Naive thymus-derived CD8-positive, alpha-beta T cell (primary cell): ENCODE data around the gene SH3PXD2B. TPM values are rescaled to one million over a fixed set of nuclear protein-coding genes. Genes with fewer than 3 reads are reported as not detected.

Source experiments
- ATAC-seq, 2 donors: fragments of 150-1000 bp; cut with Tn5 transposase in 1 of 2; sonication (Bioruptor Pico), chemical (Tn5 transposase) in 1 of 2; 1 replicate in 1 of 2; 2 replicates in 1 of 2; pipeline ENCODE4 v1.10.0; 2021; ENCODE audit warnings: mild to moderate bottlenecking in 2 of 2, moderate library complexity in 2 of 2
- POLR2A ChIA-PET: fragments of 350-600 bp; sonication (Branson Sonifier 250); formaldehyde crosslinking; loops from one replicate; lab custom pipeline; 2021; ENCODE audit warnings: antibody characterized with exemption; lab: Charles Lee
- DNase-seq, 10 donors: peaks; one replicate each; pipeline versions ENCODE4 v3.0.0 to v3.0.0-alpha.2; 2020 to 2022
- H3K27ac Mint-ChIP-seq, 10 donors: one replicate each; pipeline ENCODE4 v1.8.0; 2020 to 2022; ENCODE audit warnings: mild to moderate bottlenecking in 10 of 10, mixed read lengths in 10 of 10, moderate library complexity in 4 of 10, inconsistent platforms in 1 of 10
- H3K27me3 Mint-ChIP-seq, 5 donors: one replicate each; pipeline ENCODE4 v1.8.0; 2021 to 2022; ENCODE audit warnings: mixed read lengths in 5 of 5
- H3K36me3 Mint-ChIP-seq, 3 donors: one replicate each; pipeline ENCODE4 v1.8.0; 2020 to 2022; ENCODE audit warnings: mixed read lengths in 3 of 3, mild to moderate bottlenecking in 2 of 3, inconsistent platforms in 1 of 3
- H3K4me1 Mint-ChIP-seq, 4 donors: one replicate each; pipeline ENCODE4 v1.8.0; 2021 to 2022; ENCODE audit warnings: mixed read lengths in 4 of 4
- H3K4me3 Mint-ChIP-seq, 10 donors: one replicate each; pipeline ENCODE4 v1.8.0; 2020 to 2022; ENCODE audit warnings: mild to moderate bottlenecking in 10 of 10, mixed read lengths in 10 of 10, moderate library complexity in 6 of 10, inconsistent platforms in 1 of 10
- H3K9me3 Mint-ChIP-seq, 9 donors: one replicate each; pipeline ENCODE4 v1.8.0; 2020 to 2022; ENCODE audit warnings: mixed read lengths in 9 of 9, mild to moderate bottlenecking in 3 of 9, inconsistent platforms in 1 of 9, moderate library complexity in 1 of 9
- polyA plus RNA-seq, 3 donors: library from polyadenylated mRNA; unstranded; fragments of 300-500 nt; fragmentation: Illumina TruSeq; gene quantifications; one replicate each; pipeline ENCODE4 v1.2.3, GENCODE V29; 2021
- total RNA-seq, 8 experiments: library from RNA in 2 of 8; stranded (reverse) in 2 of 8; gene quantifications; one replicate each; pipeline ENCODE4 v1.2.3 and lab custom pipeline; 2021 to 2026

SH3PXD2B gene
- total and polyA plus RNA-seq, 5 experiments from 2014 or later: 0.09 to 0.55 (median 0.28) TPM; not detected in 1

GRCh38 chr5:172458976-172459782 lies 4.9 kb upstream of the SH3PXD2B start:
- peaks cover 14 to 33% (median 21%) of the 10 kb centered on the region in 4 donors for H3K4me1 Mint-ChIP-seq
- no peak for ATAC-seq
- peak overlapping the region in 1 of 10 donors; percentile 18 for H3K4me3 Mint-ChIP-seq
- peaks cover 0 to 20% (median 7%) of the 10 kb centered on the region in 9 donors for H3K9me3 Mint-ChIP-seq
- no peak overlapping the region for H3K27ac Mint-ChIP-seq
- peaks cover 0 to 5% (median 2%) of the 10 kb centered on the region in 5 donors for H3K27me3 Mint-ChIP-seq
- H3K36me3 Mint-ChIP-seq: peaks cover 0 to 9% (median 0%) of the 10 kb centered on the region in 3 donors
- POLR2A ChIA-PET: no interaction called here
- DNase-seq: no peak

DNA sequence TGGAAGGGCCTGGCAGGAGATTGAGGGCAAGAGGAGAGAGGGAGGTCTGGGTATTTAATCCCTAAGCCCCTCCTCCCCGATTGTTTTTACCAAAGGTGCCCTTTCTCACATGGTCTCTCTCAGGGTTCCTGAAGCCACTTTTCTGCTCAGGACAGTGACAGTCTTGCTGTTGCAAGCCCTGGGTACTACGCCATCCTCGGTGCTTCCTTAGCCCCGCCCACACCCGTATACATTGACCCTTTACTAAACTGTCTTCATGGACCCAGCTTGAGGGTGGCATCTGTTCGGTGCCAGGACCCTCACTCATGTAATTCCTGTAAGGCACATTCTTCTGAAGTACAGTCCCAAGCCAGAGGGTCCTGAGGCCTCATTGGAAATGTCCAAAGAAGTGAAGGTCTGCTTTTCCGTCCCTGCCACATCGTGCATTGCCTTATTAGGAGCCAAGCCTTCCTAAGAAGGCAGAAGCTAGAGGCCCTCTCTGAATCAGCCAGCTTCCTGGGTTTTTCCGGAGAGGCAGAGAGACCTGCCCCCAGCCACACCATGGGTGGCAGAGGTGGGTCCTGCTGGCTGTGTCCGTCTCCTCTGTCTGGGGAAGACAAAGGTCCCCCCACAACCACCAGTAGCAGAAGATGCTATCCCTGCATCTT lies 1.9 kb upstream of the SH3PXD2B start:
- Mint-ChIP-seq H3K9me3 (no peaks in the 10 kb centered on the region), H3K36me3 (no peaks in the 10 kb centered on the region), H3K4me1 (peaks cover 17 to 38% (median 22%) of the 10 kb centered on the region in 4 donors), H3K27me3 (peaks cover 5 to 26% (median 11%) of the 10 kb centered on the region in 5 donors), H3K4me3 (peak overlapping the region in 9 of 10 donors; percentile 7 to 94 (median 65)), H3K27ac (peak overlapping the region in 2 of 10 donors; percentile 31 to 53)
- ATAC-seq (no peak), DNase-seq (no peak)
- POLR2A ChIA-PET: no interaction called here

DNA sequence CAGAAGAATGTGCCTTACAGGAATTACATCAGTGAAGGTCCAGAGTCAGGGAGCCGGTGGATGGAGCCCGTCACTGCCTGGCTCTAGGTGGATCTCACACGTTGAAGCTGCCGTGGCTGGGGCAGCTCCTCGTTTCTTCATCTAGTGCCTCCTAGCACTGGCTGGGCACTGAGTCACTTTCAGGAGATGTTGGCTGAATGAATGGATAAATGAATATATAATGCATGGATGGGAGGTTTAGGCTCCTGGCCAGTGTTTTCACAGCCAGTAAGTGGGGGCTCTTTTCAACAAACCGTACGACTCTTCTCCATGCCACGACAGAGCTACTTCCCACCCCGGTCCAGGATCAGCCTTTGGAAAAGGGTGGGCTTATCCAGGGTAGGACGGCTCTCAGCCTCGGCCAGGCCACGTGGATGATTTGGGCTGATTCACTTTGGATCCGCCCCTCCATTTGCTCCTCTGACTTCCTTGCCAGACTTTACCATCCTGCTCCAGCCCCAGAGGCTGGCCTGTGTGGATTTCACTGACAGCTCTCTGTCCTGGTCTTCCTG lies 1.3 kb upstream of the SH3PXD2B start:
- no peak for ATAC-seq
- no peak for DNase-seq
- Mint-ChIP-seq H3K27me3 (peaks cover 5 to 31% (median 15%) of the 10 kb centered on the region in 5 donors), H3K36me3 (no peaks in the 10 kb centered on the region), H3K4me1 (peaks cover 16 to 35% (median 17%) of the 10 kb centered on the region in 4 donors), H3K27ac (peak overlapping the region in 1 of 10 donors; percentile 59), H3K9me3 (no peaks in the 10 kb centered on the region), H3K4me3 (peak overlapping the region; percentile 80 to 94 (median 86))
- POLR2A ChIA-PET: no interaction called here

GRCh38 chr5:172455087-172455381 lies 709 bp upstream of the SH3PXD2B start:
- DNase-seq (no peak), ATAC-seq (no peak)
- peaks cover 5 to 31% (median 15%) of the 10 kb centered on the region in 5 donors for H3K27me3 Mint-ChIP-seq
- POLR2A ChIA-PET: no interaction called here
- H3K4me1 Mint-ChIP-seq: peaks cover 12 to 32% (median 15%) of the 10 kb centered on the region in 4 donors
- H3K9me3 Mint-ChIP-seq: no peaks in the 10 kb centered on the region
- H3K4me3 Mint-ChIP-seq: peak overlapping the region; percentile 80 to 94 (median 86)
- peak overlapping the region in 9 of 10 donors; percentile 5 to 80 (median 49) for H3K27ac Mint-ChIP-seq
- H3K36me3 Mint-ChIP-seq: no peaks in the 10 kb centered on the region

DNA sequence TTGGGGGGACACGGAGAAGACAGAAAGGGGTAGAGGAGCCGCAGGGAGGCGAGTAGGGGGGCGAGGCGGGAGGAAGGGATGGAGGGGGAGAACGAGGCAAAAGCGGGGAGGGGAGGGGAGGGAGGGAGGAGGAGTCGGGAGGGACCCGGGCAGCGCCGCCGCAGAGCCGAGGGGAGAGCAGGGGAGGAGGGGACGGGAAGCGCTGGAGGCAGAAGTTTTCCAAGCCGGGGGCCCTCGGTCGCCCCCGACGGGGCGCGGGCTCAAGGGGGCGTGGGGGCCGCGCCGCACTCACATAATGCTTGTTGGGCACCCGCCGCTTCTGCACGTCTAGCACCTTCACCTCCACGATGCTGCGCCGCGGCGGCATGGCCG lies 353 bp downstream of the SH3PXD2B start:
- POLR2A ChIA-PET: no interaction called here
- H3K36me3 Mint-ChIP-seq: no peaks in the 10 kb centered on the region
- H3K27me3 Mint-ChIP-seq: peaks cover 5 to 31% (median 15%) of the 10 kb centered on the region in 5 donors
- H3K4me1 Mint-ChIP-seq: peaks cover 12 to 25% (median 15%) of the 10 kb centered on the region in 4 donors
- ATAC-seq: no peak
- peak overlapping the region in 1 of 10 donors; percentile 31 for H3K27ac Mint-ChIP-seq
- H3K4me3 Mint-ChIP-seq: peak overlapping the region; percentile 49 to 85 (median 72)
- DNase-seq: no peak
- H3K9me3 Mint-ChIP-seq: no peaks in the 10 kb centered on the region

DNA sequence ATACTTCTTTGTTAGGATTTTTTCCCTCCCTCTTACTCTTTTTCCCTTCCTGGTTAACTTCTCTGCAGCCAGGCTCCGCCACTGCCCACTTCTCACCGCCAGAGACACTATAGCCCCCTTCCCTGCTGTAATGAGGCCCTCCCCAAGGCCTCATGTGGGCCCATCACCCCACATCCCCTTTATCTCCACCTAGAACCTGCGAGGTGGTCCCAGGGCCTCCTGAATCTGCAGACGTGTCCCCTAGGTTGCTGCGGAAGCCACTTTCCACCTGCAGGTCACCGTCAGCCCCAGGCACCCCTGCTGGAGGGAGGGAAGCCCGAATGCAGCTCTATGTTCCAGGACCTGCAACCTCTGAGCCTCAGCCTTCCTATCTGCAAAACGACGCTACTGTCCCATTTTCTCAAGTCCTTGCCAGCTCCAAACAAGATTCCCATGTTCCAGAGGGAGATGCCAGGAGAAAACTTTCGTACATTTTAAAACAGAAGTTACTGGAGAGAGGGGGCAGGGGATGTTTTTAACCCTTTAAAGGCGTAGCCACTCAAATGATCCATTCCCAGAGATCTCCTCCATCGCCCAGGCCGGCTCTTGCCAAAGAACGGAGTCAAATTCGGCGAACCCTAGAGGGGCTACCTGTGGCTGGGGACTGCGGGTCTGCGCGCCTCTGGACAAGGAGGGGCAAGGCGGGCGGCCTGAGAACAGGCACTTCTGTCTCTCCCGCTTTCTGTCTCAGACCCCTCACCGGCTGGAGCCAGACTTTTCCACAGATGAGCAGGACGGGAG lies 929 bp downstream of the SH3PXD2B start:
- POLR2A ChIA-PET: no interaction called here
- H3K27ac Mint-ChIP-seq: peak overlapping the region in 4 of 10 donors; percentile 29 to 61 (median 40)
- peaks cover 5 to 33% (median 15%) of the 10 kb centered on the region in 5 donors for H3K27me3 Mint-ChIP-seq

DNA sequence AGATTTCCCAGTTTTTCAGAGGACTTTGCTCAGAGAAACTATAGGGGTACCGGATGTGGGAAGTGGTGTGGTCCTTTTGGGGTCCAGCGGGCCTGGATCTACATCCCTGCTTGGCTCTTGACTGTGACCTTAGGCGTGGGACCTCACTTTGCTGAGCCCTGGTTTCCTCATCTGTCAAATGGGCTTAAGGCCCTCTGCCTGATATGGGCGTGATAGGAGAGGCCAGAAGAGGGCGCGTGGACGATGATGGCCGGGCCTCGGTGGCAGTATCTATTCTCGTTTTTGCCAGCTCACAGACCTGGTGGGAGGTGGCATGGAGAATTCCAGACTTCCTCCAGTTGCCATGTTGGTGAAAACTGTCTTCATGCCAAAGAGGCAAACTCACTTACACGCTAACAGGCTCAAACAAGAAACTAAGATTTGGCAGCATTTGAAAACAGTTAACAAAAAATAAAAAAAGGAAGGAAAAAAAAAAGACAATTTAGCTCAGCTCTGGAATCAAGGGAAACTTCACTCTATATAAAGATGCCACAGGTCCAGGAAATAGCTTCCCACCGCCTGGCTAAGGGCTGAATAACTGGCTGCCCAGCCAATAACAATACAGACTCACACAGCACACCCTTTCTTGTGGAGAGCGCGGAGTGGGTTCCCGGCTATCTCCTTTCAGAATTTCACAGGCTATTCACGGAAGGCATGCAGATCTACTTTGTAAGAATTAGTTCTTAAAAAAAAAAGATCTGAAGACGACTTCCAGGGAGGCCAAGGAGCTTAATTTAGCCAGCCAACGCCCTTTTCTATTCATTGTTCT lies 1.7 kb downstream of the SH3PXD2B start:
- no peaks in the 10 kb centered on the region for H3K36me3 Mint-ChIP-seq
- peak overlapping the region; percentile 49 to 85 (median 72) for H3K4me3 Mint-ChIP-seq
- peaks cover 5 to 35% (median 15%) of the 10 kb centered on the region in 5 donors for H3K27me3 Mint-ChIP-seq
- POLR2A ChIA-PET: no interaction called here
- H3K27ac Mint-ChIP-seq: peak overlapping the region in 1 of 10 donors; percentile 61
- peaks cover 12 to 25% (median 15%) of the 10 kb centered on the region in 4 donors for H3K4me1 Mint-ChIP-seq
- DNase-seq (no peak), ATAC-seq (no peak)
- no peaks in the 10 kb centered on the region for H3K9me3 Mint-ChIP-seq

More for the DNA sequence above, 929 bp downstream of the SH3PXD2B start:
- peaks cover 12 to 25% (median 15%) of the 10 kb centered on the region in 4 donors for H3K4me1 Mint-ChIP-seq
- H3K36me3 Mint-ChIP-seq: no peaks in the 10 kb centered on the region
- no peaks in the 10 kb centered on the region for H3K9me3 Mint-ChIP-seq
- ATAC-seq: no peak
- peak in 1 of 10 donors; percentile 6 for DNase-seq
- H3K4me3 Mint-ChIP-seq: peak overlapping the region; percentile 49 to 85 (median 72)

- no peak for DNase-seq
- Mint-ChIP-seq H3K4me3 (peak overlapping the region in 1 of 10 donors; percentile 14), H3K27me3 (peaks cover 5 to 35% (median 15%) of the 10 kb centered on the region in 5 donors), H3K36me3 (no peaks in the 10 kb centered on the region), H3K27ac (no peak overlapping the region), H3K4me1 (peaks cover 12 to 25% (median 15%) of the 10 kb centered on the region in 4 donors), H3K9me3 (no peaks in the 10 kb centered on the region)
- no peak for ATAC-seq
- POLR2A ChIA-PET: no interaction called here
These were observed 2.5 kb downstream of the SH3PXD2B start for GRCh38 chr5:172451771-172452197.

DNA sequence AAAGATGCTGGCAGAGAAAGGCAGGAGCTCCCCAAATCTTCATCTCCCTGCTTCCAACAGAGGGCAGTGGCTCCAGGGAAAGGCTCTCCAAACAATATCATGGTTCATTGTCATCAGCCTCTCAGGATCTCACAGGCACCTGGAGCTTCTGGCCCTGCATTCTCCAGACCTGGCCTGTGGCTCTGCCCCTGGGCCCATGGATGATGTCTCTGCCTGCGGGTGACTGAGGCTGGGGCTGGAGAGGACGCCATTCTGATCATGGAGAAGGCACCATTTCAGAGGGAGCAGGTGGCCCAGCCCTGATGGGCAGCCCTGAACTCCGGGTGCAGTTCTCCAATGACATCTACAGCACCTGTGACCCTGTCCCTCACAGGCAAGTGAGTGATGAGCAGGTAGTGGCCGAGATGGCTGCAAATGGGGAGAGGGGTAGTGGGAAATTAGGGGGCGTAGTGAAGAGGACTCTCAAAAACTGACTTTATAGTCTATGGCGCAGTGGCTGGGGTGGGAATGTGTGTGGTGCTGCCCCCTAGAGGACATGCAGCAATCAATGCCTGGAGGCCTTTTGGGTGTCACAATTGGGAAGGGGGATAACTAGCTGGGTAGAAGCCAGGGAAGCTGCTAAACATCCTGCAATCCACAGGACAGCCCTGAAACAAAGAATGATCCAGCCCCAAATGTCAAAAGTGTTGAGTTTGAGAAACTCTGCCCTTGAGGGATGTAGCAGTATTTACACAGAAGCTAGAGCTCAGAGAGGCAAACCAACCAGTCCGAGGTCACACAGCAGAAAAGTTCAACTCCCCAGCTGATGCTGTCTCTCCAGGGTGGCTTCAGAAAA lies 3.2 kb downstream of the SH3PXD2B start:
- POLR2A ChIA-PET: no interaction called here
- DNase-seq (peak in 7 of 10 donors; percentile 19 to 43 (median 31)), ATAC-seq (no peak)
- Mint-ChIP-seq H3K9me3 (no peaks in the 10 kb centered on the region), H3K4me1 (peaks cover 12 to 25% (median 15%) of the 10 kb centered on the region in 4 donors), H3K4me3 (peak overlapping the region in 3 of 10 donors; percentile 31 to 50 (median 41)), H3K27me3 (peaks cover 5 to 41% (median 18%) of the 10 kb centered on the region in 5 donors), H3K27ac (peak overlapping the region in 3 of 10 donors; percentile 14 to 57 (median 57)), H3K36me3 (no peaks in the 10 kb centered on the region)

DNA sequence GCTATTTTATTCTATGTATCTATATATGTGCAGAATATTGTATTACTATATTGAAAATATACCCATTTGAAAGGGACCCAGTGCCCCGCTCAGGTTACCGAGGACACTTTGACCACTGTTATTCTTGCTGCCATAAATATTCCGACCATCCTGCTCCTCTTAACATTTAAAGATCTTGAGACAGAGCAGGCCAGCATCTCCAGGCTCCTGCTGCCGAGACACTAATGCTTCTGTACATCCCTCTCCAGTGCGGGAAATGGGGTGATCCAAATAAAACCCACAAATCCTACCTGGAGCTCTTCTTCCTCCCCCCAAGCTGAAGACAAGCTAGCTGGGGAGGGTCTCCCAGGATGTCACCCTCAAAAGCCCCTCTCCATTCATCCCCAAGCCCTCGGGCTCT lies 3.9 kb downstream of the SH3PXD2B start:
- Mint-ChIP-seq H3K36me3 (no peaks in the 10 kb centered on the region), H3K9me3 (no peaks in the 10 kb centered on the region), H3K4me1 (peaks cover 12 to 25% (median 15%) of the 10 kb centered on the region in 4 donors), H3K27me3 (peaks cover 5 to 42% (median 18%) of the 10 kb centered on the region in 5 donors), H3K4me3 (no peak overlapping the region), H3K27ac (no peak overlapping the region)
- DNase-seq: no peak
- no peak for ATAC-seq
- POLR2A ChIA-PET: no interaction called here

GRCh38 chr5:172448999-172449398 lies 5.3 kb downstream of the SH3PXD2B start:
- Mint-ChIP-seq H3K9me3 (no peaks in the 10 kb centered on the region), H3K27ac (no peak overlapping the region), H3K36me3 (no peaks in the 10 kb centered on the region), H3K27me3 (peaks cover 3 to 42% (median 28%) of the 10 kb centered on the region in 5 donors), H3K4me3 (no peak overlapping the region), H3K4me1 (peaks cover 8 to 16% (median 9%) of the 10 kb centered on the region in 4 donors)
- POLR2A ChIA-PET: no interaction called here
- DNase-seq (no peak), ATAC-seq (no peak)
